ENCODE measurements around the gene BBS1. TPM values are rescaled to one million over a fixed set of nuclear protein-coding genes. Genes with fewer than 3 reads are reported as not detected.

The BBS1 gene
- total RNA-seq, 1 donor from 2014 or later, result 33.5 TPM

GRCh38 chr11:66546966-66547661, 36.7 kb downstream of the BBS1 start:
- TF ChIP-seq CTCF (IDR thresholded peaks at IDR 0.05), result no peak
- no peak for DNase-seq
- Histone ChIP-seq H3K4me3 (peak overlapping the region; percentile 86), H3K27me3 (no peaks in the 10 kb centered on the region), H3K9me3 (no peaks in the 10 kb centered on the region), H3K4me1 (peaks cover 28% of the 10 kb centered on the region), H3K27ac (no peak overlapping the region), H3K36me3 (peaks cover 11% of the 10 kb centered on the region)
- intact Hi-C loops (cut with DNase I), result no loop called here
- no peak for ATAC-seq

GRCh38 chr11:66547662-66548009, 37.2 kb downstream of the BBS1 start:
- H3K4me1 ChIP-seq, result peaks cover 28% of the 10 kb centered on the region
- no peaks in the 10 kb centered on the region for H3K27me3 ChIP-seq
- ATAC-seq, result no peak
- H3K4me3 ChIP-seq, result no peak overlapping the region
- intact Hi-C loops (cut with DNase I), result no loop called here
- peaks cover 6% of the 10 kb centered on the region for H3K36me3 ChIP-seq
- TF ChIP-seq CTCF (IDR thresholded peaks at IDR 0.05), result no peak
- H3K27ac ChIP-seq, result no peak overlapping the region
- no peaks in the 10 kb centered on the region for H3K9me3 ChIP-seq
- no peak for DNase-seq

GRCh38 chr11:66548041-66548440, 37.6 kb downstream of the BBS1 start:
- H3K9me3 ChIP-seq, result no peaks in the 10 kb centered on the region
- intact Hi-C loops (cut with DNase I), result no loop called here
- H3K27me3 ChIP-seq, result no peaks in the 10 kb centered on the region
- H3K4me1 ChIP-seq, result peaks cover 28% of the 10 kb centered on the region
- DNase-seq (no peak), ATAC-seq (no peak)
- H3K27ac ChIP-seq, result no peak overlapping the region
- H3K36me3 ChIP-seq, result peaks cover 4% of the 10 kb centered on the region
- no peak for TF ChIP-seq CTCF (IDR thresholded peaks at IDR 0.05)
- H3K4me3 ChIP-seq, result no peak overlapping the region

- ATAC-seq (no peak), DNase-seq (no peak)
- Histone ChIP-seq H3K27ac (no peak overlapping the region), H3K36me3 (no peaks in the 10 kb centered on the region), H3K27me3 (no peaks in the 10 kb centered on the region), H3K4me1 (peaks cover 20% of the 10 kb centered on the region), H3K9me3 (no peaks in the 10 kb centered on the region), H3K4me3 (no peak overlapping the region)
- intact Hi-C loops (cut with DNase I), result no loop called here
- no peak for TF ChIP-seq CTCF (IDR thresholded peaks at IDR 0.05)
These were observed 38.6 kb downstream of the BBS1 start for GRCh38 chr11:66548774-66549630.

GRCh38 chr11:66549696-66550095, 39.3 kb downstream of the BBS1 start:
- no peak overlapping the region for H3K4me3 ChIP-seq
- no peak overlapping the region for H3K27ac ChIP-seq
- DNase-seq (no peak), ATAC-seq (no peak)
- TF ChIP-seq CTCF (IDR thresholded peaks at IDR 0.05), result no peak
- H3K9me3 ChIP-seq, result no peaks in the 10 kb centered on the region
- no peaks in the 10 kb centered on the region for H3K27me3 ChIP-seq
- peaks cover 13% of the 10 kb centered on the region for H3K4me1 ChIP-seq
- H3K36me3 ChIP-seq, result no peaks in the 10 kb centered on the region
- intact Hi-C loops (cut with DNase I), result no loop called here
